ENCODE data around the gene DPYD.

DPYD gene

GRCh38 chr1:97691325-97691724, 229.5 kb downstream of the DPYD start:
- Histone ChIP-seq H3K4me1 (ENCODE audit: insufficient read depth, low read length, severe bottlenecking) (no peaks in the 10 kb centered on the region), H3K79me2 (ENCODE audit: insufficient read depth, low read length) (no peaks in the 10 kb centered on the region), H3K4me2 (ENCODE audit: low read length) (no peak overlapping the region), H3K27ac (ENCODE audit: low read depth, low read length, poor library complexity, severe bottlenecking) (no peak overlapping the region), H3K9me3 (ENCODE audit: low read length) (no peaks in the 10 kb centered on the region), H3K4me3 (ENCODE audit: low read depth, low read length, poor library complexity, severe bottlenecking) (no peak overlapping the region), H3K9me2 (ENCODE audit: low read depth, low read length) (no peaks in the 10 kb centered on the region), H2AFZ (ENCODE audit: low read length) (no peak overlapping the region), H3K27me3 (ENCODE audit: insufficient read depth, low read length) (no peaks in the 10 kb centered on the region), H3K36me3 (ENCODE audit: insufficient read depth, low read length) (no peaks in the 10 kb centered on the region), H3F3A (ENCODE audit: insufficient read depth, low read length) (no peaks in the 10 kb centered on the region; the same call in 1 of the 2 replicates), H4K20me1 (ENCODE audit: insufficient read depth, low read length) (no peaks in the 10 kb centered on the region), H3K9ac (ENCODE audit: low read length) (no peak overlapping the region)
- TF ChIP-seq CTCF (IDR thresholded peaks at IDR 0.05; ENCODE audit: low read length) (no peak), EZH2 (IDR thresholded peaks at IDR 0.05; ENCODE audit: borderline replicate concordance, low read length) (no peak)

GRCh38 chr1:97685360-97685759, 235.5 kb downstream of the DPYD start:
- H3K27ac ChIP-seq (ENCODE audit: low read depth, low read length, poor library complexity, severe bottlenecking) = no peak overlapping the region
- TF ChIP-seq EZH2 (IDR thresholded peaks at IDR 0.05; ENCODE audit: borderline replicate concordance, low read length) (no peak), CTCF (IDR thresholded peaks at IDR 0.05; ENCODE audit: low read length) (no peak)
- H3K79me2 ChIP-seq (ENCODE audit: insufficient read depth, low read length) = no peaks in the 10 kb centered on the region
- H3F3A ChIP-seq (ENCODE audit: insufficient read depth, low read length) = no peaks in the 10 kb centered on the region
- no peaks in the 10 kb centered on the region for H3K9me3 ChIP-seq (ENCODE audit: low read length)
- H3K9ac ChIP-seq (ENCODE audit: low read length) = no peak overlapping the region
- H2AFZ ChIP-seq (ENCODE audit: low read length) = no peak overlapping the region
- no peaks in the 10 kb centered on the region for H3K27me3 ChIP-seq (ENCODE audit: insufficient read depth, low read length)
- no peak overlapping the region for H3K4me2 ChIP-seq (ENCODE audit: low read length)
- H4K20me1 ChIP-seq (ENCODE audit: insufficient read depth, low read length) = no peaks in the 10 kb centered on the region
- no peak overlapping the region for H3K4me3 ChIP-seq (ENCODE audit: low read depth, low read length, poor library complexity, severe bottlenecking)
- no peaks in the 10 kb centered on the region for H3K9me2 ChIP-seq (ENCODE audit: low read depth, low read length)
- no peaks in the 10 kb centered on the region for H3K4me1 ChIP-seq (ENCODE audit: insufficient read depth, low read length, severe bottlenecking)
- no peaks in the 10 kb centered on the region for H3K36me3 ChIP-seq (ENCODE audit: insufficient read depth, low read length)

GRCh38 chr1:97680894-97681293, 239.9 kb downstream of the DPYD start:
- H3K27me3 ChIP-seq (ENCODE audit: insufficient read depth, low read length) = no peaks in the 10 kb centered on the region
- no peak overlapping the region for H2AFZ ChIP-seq (ENCODE audit: low read length)
- H3K79me2 ChIP-seq (ENCODE audit: insufficient read depth, low read length) = no peaks in the 10 kb centered on the region
- H3K4me2 ChIP-seq (ENCODE audit: low read length) = no peak overlapping the region
- H3F3A ChIP-seq (ENCODE audit: insufficient read depth, low read length) = no peaks in the 10 kb centered on the region
- no peaks in the 10 kb centered on the region for H3K9me3 ChIP-seq (ENCODE audit: low read length)
- H3K36me3 ChIP-seq (ENCODE audit: insufficient read depth, low read length) = no peaks in the 10 kb centered on the region
- H3K4me3 ChIP-seq (ENCODE audit: low read depth, low read length, poor library complexity, severe bottlenecking) = no peak overlapping the region
- no peak overlapping the region for H3K9ac ChIP-seq (ENCODE audit: low read length)
- TF ChIP-seq CTCF (IDR thresholded peaks at IDR 0.05; ENCODE audit: low read length) (no peak), EZH2 (IDR thresholded peaks at IDR 0.05; ENCODE audit: borderline replicate concordance, low read length) (no peak)
- H4K20me1 ChIP-seq (ENCODE audit: insufficient read depth, low read length) = no peaks in the 10 kb centered on the region
- no peaks in the 10 kb centered on the region for H3K9me2 ChIP-seq (ENCODE audit: low read depth, low read length)
- H3K4me1 ChIP-seq (ENCODE audit: insufficient read depth, low read length, severe bottlenecking) = no peaks in the 10 kb centered on the region
- H3K27ac ChIP-seq (ENCODE audit: low read depth, low read length, poor library complexity, severe bottlenecking) = no peak overlapping the region

All from OCI-LY1 (cell line).